GM19238 (cell line): ENCODE data around the gene PAOX.
"Not testable (repeated sequence)": the region's sequence is repeated elsewhere in the genome, so short reads cannot be mapped to it uniquely, and the experiment has no call there.

Experiments
- DNase-seq: peaks from one replicate; pipeline ENCODE4 v3.0.0; 2011; ENCODE audit warnings: low spot score; ENCODE audit not compliant: insufficient read length

Gene PAOX

GRCh38 chr10:133364645-133365431, 14.2 kb upstream of the PAOX start:
- DNase-seq = no peak

- DNase-seq = no peak
Observed at GRCh38 chr10:133365461-133366129, 13.5 kb upstream of the PAOX start.

- DNase-seq = no peak
Observed at GRCh38 chr10:133366130-133366478, 13.0 kb upstream of the PAOX start.

DNA sequence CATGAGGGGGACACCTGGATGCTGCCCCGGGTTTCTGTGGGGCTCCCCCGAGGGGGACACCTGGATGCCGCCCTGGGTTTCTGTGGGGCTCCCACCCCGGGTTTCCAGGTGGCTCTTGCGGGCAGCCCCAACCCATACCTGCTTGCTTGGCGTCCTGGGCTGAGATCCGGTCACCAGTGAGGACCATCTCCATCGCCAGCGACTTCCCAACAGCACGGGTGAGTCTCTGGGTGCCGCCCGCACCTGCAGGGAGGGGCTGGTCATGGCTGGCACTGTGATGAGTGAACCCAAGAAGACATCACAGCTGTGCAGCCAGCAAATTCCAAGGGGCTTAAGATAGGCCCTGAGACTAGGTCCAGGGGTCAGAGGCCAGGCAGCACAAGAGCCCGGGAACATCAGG, 12.3 kb upstream of the PAOX start:
- DNase-seq = no peak

- not testable (repeated sequence) for DNase-seq
Observed at GRCh38 chr10:133367461-133367860, 11.6 kb upstream of the PAOX start.

- no peak for DNase-seq
Observed at GRCh38 chr10:133368153-133368552, 10.9 kb upstream of the PAOX start.

DNA sequence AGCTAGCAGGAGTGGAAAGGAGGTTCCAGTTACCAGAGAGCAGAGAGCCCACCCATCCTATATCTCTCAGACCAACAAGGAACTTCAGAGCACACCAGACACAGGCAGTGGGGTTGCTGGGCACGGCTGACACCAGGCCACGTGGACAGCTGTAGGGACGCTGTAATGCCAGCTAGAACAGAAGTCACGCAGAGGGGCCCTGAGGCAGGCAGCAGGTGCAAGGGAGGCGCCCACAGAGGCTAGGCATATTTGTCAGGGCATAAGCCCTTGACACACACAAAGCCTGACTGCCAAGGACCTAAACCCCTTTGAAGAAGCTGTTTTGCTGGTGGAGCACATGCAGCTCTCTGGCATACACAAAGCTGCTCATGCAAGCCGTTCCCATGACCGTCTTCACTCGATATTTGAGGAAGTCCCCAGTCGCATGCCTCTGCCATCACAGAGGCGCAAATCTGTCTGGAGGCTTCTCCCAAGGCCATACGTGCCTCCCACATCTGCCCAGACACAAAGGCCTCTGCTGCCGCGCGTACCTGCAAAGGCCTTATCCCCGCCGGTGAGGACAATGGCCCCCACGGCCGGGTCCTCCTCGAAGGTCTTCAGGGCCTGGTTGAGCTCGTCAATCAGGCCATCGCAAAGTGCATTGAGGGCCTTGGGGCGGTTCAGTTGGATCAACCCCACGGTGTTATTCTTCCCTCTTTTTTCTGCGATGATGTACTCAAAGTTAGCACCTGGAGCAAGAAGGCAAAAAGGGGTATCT, 8.9 kb upstream of the PAOX start:
- DNase-seq = no peak

DNA sequence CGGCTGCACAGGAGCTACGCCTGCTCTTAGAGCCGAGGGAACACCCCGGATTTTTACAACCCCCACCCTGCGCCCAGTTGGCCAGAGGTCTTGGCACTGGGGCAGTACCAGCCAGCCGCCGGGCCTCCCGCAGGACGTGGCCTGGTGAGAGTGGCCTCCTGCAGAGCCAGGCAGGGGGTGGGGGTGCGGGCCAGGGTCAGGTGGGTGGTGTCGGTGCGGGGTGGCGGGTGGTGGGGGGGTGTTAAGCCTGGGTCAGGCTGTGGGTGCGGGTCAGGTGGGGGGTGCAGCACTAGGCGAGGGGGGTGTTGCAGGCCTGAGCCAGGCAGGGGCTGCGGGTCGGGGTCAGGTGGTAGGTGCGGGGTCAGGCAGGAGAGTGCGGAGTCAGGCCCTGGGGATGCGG, 6.6 kb upstream of the PAOX start:
- DNase-seq = no peak

DNA sequence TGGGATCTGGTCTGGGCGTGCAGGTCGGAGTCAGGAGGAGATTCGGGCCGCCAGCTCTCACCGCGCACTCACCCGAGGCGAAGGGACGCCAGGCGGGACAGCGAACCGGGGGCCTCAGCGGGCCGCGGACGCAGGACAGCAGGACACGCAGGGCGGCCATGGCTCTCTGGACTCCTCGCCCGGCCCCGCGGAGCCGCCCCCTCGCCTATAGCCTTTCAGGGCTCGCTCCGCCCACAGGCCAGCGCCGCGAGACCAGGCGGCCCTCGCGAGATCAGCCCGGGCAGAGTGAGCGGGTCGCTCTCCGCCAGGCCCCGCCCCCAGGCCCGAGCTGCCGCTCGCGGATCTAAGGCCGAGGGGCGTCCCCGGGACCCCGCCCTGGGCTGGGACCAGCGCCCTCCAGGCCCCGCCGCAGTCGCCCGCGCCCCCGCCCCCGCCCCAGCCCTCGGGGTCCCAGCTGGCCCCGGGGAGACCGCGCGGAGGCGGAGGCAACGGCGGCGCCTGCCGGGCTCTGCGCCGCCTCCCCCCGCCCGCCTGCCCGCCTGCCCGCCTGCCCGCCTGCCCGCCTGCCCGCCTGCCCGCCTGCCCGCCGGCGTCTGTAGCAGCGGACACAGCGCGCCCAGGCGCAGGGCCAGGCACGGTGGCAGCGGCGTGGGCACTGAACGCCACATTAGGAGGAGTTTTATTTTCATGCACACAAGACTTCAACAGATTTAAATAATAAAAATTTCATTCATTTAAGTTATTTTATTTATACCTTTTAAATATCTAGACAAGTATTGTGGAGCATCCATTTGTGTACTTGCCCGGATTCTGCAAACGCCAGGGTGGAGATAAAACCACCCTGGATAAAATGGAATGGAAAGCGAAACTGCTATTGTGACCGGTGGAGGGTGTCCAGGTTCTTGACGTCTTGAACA, 5.6 kb upstream of the PAOX start, which contains the start of gene ECHS1:
TSS of gene ECHS1 (minus strand) at position 181 of the 917 bp plus-strand sequence. CDS start at position 160, 21 bp downstream.
- peak; percentile 100 for DNase-seq

DNA sequence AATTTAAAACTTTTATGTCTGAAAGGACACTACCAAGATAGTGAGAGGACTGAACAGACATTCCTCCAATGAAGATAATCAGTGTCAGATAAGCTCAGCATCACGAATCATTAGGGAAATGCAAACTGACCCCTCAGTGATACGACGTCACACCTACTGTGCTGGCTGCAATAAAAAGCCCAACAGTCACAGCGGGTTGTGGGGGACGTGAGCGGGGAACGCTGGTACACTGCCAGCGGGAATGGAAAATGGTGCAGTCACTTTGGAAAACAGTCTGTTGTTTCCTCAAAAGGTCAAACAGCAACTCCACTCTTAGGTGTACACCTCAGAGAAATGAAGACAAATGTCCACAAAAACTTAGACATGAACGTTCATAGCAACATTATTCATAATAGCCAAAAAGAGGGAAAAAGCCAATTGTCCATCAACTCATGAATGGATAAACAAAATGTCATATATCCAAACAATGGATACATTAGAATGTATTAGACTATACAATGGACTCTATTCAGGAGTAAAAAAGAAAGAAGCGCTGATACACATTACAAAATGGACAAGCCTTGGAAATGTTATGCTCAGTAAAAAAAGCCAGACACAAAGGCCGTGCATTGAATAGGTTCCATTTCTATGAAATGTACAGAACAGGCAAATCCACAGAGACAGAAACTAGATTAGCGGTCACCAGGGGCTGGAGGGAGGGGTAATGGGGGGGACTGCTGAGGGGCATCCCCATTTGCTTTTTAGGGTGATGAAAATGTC, 3.5 kb upstream of the PAOX start:
- no peak for DNase-seq

- not testable (repeated sequence) for DNase-seq
Observed at GRCh38 chr10:133376183-133376582, 2.9 kb upstream of the PAOX start.

GRCh38 chr10:133377025-133377817, 1.8 kb upstream of the PAOX start:
- no peak for DNase-seq

- DNase-seq = no peak
Observed at GRCh38 chr10:133377818-133378250, 1.2 kb upstream of the PAOX start.

DNA sequence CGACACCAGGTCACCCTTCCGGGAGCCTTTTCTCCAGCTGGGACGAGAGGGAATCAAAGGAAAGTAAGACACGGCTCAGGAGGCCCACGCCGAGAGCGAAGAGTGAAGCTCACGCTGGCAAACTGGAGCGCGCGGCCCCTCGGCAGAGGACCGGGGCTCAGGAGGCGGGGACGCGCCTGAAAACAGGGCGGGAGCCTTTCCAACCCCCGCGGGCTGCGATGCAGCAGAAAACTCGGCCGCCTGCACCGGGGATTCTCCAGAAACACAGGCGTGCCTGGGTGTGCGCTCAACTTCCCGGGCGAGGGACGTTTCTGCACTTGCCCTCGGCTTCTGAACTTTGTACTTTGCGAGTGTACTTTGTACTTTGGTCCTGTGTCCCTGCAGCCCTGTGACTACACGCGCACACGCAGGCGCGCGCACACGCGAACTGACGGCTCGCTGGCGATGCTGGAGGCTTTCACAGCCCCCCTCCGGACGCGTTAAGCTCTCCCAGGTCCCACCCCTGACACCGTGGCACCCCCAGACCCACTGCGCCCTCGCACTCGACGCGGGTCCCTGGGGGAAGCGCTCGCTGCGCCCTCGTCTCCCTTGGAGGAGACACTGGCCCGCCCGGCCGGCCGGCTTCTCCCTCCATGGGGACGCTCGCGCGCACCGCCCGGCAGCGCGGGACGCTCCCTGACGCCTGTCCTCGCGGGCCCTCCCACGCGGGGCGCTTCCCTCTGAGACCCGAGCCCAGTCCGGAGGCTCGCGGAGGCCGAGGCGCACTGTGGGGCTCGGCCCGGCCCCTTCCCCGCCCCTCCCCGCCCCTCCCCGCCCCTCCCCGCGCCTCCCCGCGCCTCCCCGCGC, 588 bp upstream of the PAOX start:
- peak; percentile 60 for DNase-seq

- no peak for DNase-seq
Observed at GRCh38 chr10:133379801-133380666, 972 bp downstream of the PAOX start.

- DNase-seq = no peak
Observed at GRCh38 chr10:133381036-133381435, 2.0 kb downstream of the PAOX start.

GRCh38 chr10:133383551-133383950, 4.5 kb downstream of the PAOX start:
- no peak for DNase-seq

DNA sequence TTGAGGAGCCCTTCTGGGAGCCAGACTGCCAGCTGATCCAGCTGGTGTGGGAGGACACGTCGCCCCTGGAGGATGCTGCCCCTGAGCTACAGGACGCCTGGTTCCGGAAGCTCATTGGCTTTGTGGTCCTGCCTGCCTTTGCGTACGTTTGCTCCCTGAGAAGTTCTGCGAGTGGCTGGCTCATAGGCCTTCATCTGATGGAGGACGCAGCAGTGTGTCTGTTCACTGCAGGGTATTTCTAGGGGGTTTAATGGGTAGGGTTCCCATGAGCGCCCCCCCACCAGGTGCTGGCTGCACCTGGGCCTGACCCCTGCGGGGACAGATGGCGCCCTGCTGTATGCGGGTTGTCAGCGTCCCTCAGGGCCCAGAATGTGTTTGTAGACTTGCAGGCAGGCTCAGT, 5.0 kb downstream of the PAOX start:
- DNase-seq = no peak
